Esophagus muscularis mucosa (tissue), 3 donors: ENCODE results near the gene CYP8B1.

Experiments used
- CTCF ChIP-seq, 3 experiments: fragments of 200-600 bp in 2 of 3; fragments of 450-650 bp in 1 of 3; sonication (generic) in 2 of 3; IDR thresholded peaks; one replicate each; pipeline ENCODE4 v1.5.1; 2017 to 2019; ENCODE audit warnings: antibody characterized with exemption in 3 of 3, mild to moderate bottlenecking in 2 of 3, moderate library complexity in 1 of 3
- POLR2A ChIP-seq: fragments of 450-650 bp; IDR thresholded peaks from one replicate; pipeline ENCODE4 v1.6.1; 2017; ENCODE audit warnings: antibody characterized with exemption, moderate library complexity, mild to moderate bottlenecking, low read depth
- POLR2AphosphoS5 ChIP-seq, 2 donors: sonication (generic); formaldehyde crosslinking; IDR thresholded peaks; one replicate each; pipeline ENCODE4 v1.6.1; 2017; ENCODE audit warnings: antibody characterized with exemption in 2 of 2

DNA sequence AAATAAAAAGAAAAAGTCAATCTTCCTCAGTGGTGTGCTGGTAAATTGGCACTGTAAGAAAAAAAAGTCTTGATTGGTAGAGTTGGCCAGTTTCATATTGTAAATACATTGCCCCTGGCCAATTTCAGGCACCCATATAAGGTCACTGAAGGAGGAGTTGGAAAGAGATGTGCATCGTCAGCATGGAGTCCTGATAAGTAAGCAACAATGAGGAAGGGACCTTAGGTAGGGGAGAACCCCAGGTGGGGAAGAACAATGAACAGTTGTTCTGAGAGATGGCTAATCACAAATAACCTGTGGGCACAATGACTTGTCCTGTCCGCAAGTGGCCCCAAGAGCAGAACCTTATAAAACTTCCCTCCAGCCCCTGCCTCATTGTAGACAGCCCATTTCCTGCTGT is 8.6 kb upstream of the CYP8B1 start:
- TF ChIP-seq CTCF (IDR thresholded peaks at IDR 0.05) = no peak
- no peak for TF ChIP-seq POLR2A
- no peak for TF ChIP-seq POLR2AphosphoS5 (IDR thresholded peaks at IDR 0.05)
